Erythroblast (primary cell): ENCODE results near the gene TMEM119.

ENCODE experiments used
- GATA1 ChIP-seq: IDR thresholded peaks from 2 replicates; pipeline ENCODE4 v1.6.1; 2011; ENCODE audit warnings: low read depth, mild to moderate bottlenecking, control low read depth, low read length, moderate library complexity
- POLR2A ChIP-seq: IDR thresholded peaks from 2 replicates; pipeline ENCODE4 v1.6.1; 2011; ENCODE audit warnings: mild to moderate bottlenecking, low read length

DNA sequence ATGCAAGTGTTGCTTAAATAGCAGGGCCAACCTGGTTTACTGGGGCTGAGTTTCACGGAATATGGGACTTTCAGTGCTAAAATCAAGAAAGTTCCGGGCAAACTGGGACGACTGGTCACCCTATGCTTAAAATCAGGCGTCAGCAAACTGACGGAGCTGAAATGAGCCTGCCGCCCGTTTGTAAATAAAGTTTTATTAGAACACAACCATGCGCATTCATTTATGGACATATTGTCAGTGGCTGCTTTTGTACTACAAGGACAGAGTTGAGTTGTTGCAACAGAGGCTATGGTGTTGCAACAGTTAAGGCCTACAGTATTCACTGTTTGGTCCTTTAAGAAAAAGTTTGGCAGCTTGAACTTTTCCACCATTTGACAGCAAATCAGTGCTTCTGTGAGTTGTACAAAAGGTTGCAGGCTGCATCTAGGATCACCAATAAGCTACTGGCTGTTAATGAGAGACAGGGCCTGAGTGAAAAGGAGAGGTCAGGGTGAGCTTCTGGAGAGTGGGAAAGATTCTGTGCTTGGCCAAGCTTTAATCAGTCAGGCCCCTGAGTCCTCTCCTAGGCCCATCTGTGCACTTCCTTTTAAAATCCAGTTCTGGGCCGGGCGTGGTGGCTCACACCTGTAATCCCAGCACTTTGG, 22.5 kb upstream of the TMEM119 start:
- TF ChIP-seq POLR2A, result no peak
- no peak for TF ChIP-seq GATA1
